Neural progenitor cell (in vitro differentiated cells): ENCODE data around the gene SWI5. TPM values are rescaled to one million over a fixed set of nuclear protein-coding genes. Genes with fewer than 3 reads are reported as not detected.

Experiments
- DNase-seq: peaks from one replicate; pipeline ENCODE4 v3.0.0-alpha.2; 2016; ENCODE audit warnings: low spot score
- H2AFZ ChIP-seq: fragments of 200-600 bp; sonication (generic); replicated peaks from 2 replicates; pipeline ENCODE4 v1.6.1; 2016; ENCODE audit warnings: antibody characterized with exemption
- H3F3A ChIP-seq: fragments of 200-600 bp; sonication (generic); 2 replicates; pipeline ENCODE4 v1.6.1; 2016; ENCODE audit warnings: antibody characterized with exemption, low read depth
- H3K27ac ChIP-seq: fragments of 200-600 bp; sonication (generic); 2 replicates; pipeline ENCODE4 v1.5.1; 2016; ENCODE audit warnings: mild to moderate bottlenecking
- H3K27me3 ChIP-seq: fragments of 200-600 bp; sonication (generic); 2 replicates; pipeline ENCODE4 v1.6.1; 2016; ENCODE audit warnings: mild to moderate bottlenecking, moderate library complexity
- H3K36me3 ChIP-seq: fragments of 200-600 bp; sonication (generic); 2 replicates; pipeline ENCODE4 v1.5.1; 2016
- H3K4me1 ChIP-seq: fragments of 200-600 bp; sonication (generic); 2 replicates; pipeline ENCODE4 v1.6.1; 2016; ENCODE audit warnings: mixed run types
- H3K4me2 ChIP-seq: fragments of 200-600 bp; sonication (generic); 2 replicates; pipeline ENCODE4 v1.6.1; 2016
- H3K4me3 ChIP-seq: fragments of 200-600 bp; sonication (generic); 2 replicates; pipeline ENCODE4 v1.5.1; 2016
- H3K79me2 ChIP-seq: fragments of 200-600 bp; sonication (generic); 2 replicates; pipeline ENCODE4 v1.6.1; 2016; ENCODE audit warnings: low read depth
- H3K9ac ChIP-seq: fragments of 200-600 bp; sonication (generic); 2 replicates; pipeline ENCODE4 v1.6.1; 2016
- H3K9me3 ChIP-seq: fragments of 200-600 bp; sonication (generic); 2 replicates; pipeline ENCODE4 v1.5.1; 2016; ENCODE audit warnings: low read depth
- H4K20me1 ChIP-seq: fragments of 200-600 bp; sonication (generic); 2 replicates; pipeline ENCODE4 v1.6.1; 2016; ENCODE audit warnings: low read depth
- H3K27ac Mint-ChIP-seq: 3 replicates; pipeline ENCODE4 v1.8.0; 2021; ENCODE audit warnings: mixed read lengths
- H3K27me3 Mint-ChIP-seq: 2 replicates; pipeline ENCODE4 v1.8.0; 2022; ENCODE audit warnings: low read depth, mild to moderate bottlenecking, inconsistent platforms, moderate library complexity, mixed read lengths; ENCODE audit not compliant: insufficient read depth
- H3K36me3 Mint-ChIP-seq: 3 replicates; pipeline ENCODE4 v1.8.0; 2021; ENCODE audit warnings: mixed read lengths
- H3K4me1 Mint-ChIP-seq: 3 replicates; pipeline ENCODE4 v1.8.0; 2021; ENCODE audit warnings: mixed read lengths
- H3K4me3 Mint-ChIP-seq: 3 replicates; pipeline ENCODE4 v1.8.0; 2021; ENCODE audit warnings: mild to moderate bottlenecking, moderate library complexity, mixed read lengths
- H3K9me3 Mint-ChIP-seq: 3 replicates; pipeline ENCODE4 v1.8.0; 2020; ENCODE audit warnings: mixed read lengths
- CTCF ChIP-seq: fragments of 200-600 bp; sonication (generic); IDR thresholded peaks from 2 replicates; pipeline ENCODE4 v1.5.1; 2017; ENCODE audit warnings: antibody characterized with exemption, mild to moderate bottlenecking
- EZH2 ChIP-seq: fragments of 200-600 bp; sonication (generic); IDR thresholded peaks from 2 replicates; pipeline ENCODE4 v1.6.1; 2017; ENCODE audit warnings: antibody characterized with exemption, mild to moderate bottlenecking, moderate library complexity
- EZH2phosphoT487 ChIP-seq: fragments of 200-600 bp; sonication (generic); IDR thresholded peaks from 2 replicates; pipeline ENCODE4 v1.6.1; 2017; ENCODE audit warnings: antibody characterized with exemption
- total RNA-seq: library from RNA; depleted of rRNA; stranded (reverse); fragments of >200 nt; gene quantifications from 2 replicates; pipeline ENCODE4 v1.2.3, GENCODE V29; 2015; ENCODE audit warnings: low replicate concordance

Gene SWI5
- total RNA-seq, 1 donor from 2014 or later: 15.0 TPM

DNA sequence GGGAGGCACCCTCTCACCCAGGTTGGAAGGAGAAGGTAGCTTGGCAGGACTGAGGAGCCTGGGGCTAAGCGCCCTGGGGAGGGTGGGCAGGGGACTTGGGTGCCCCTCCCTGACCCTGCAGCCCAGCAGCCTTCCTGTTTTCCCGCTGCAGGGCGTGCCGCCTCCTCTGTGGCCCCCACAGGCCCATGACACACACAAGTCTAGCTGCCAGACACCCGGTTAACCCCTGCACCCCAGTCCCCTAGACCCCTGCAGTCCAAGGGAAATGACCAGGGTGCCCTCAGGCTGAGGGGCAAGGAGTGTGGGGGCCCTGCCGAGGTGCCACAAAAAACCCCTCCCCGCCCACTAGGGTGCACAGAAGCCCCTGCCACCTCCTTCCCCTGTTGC is 33.3 kb upstream of the SWI5 start:
- Mint-ChIP-seq H3K27ac (no peak overlapping the region), H3K27me3 (peaks cover 14% of the 10 kb centered on the region), H3K9me3 (no peaks in the 10 kb centered on the region), H3K4me3 (no peak overlapping the region), H3K36me3 (peaks cover 12% of the 10 kb centered on the region), H3K4me1 (peaks cover 31% of the 10 kb centered on the region)
- H3K4me1 ChIP-seq: peaks cover 8% of the 10 kb centered on the region
- no peak overlapping the region for H3K9ac ChIP-seq
- H3K4me2 ChIP-seq: no peak overlapping the region
- H4K20me1 ChIP-seq: no peaks in the 10 kb centered on the region
- no peak for DNase-seq
- H3K9me3 ChIP-seq: no peaks in the 10 kb centered on the region
- no peak overlapping the region for H2AFZ ChIP-seq
- no peak overlapping the region for H3K4me3 ChIP-seq
- H3F3A ChIP-seq: no peaks in the 10 kb centered on the region
- no peak for TF ChIP-seq EZH2phosphoT487
- TF ChIP-seq CTCF: no peak
- no peak for TF ChIP-seq EZH2
- H3K27me3 ChIP-seq: no peaks in the 10 kb centered on the region
- no peaks in the 10 kb centered on the region for H3K36me3 ChIP-seq
- no peak overlapping the region for H3K27ac ChIP-seq
- H3K79me2 ChIP-seq: no peaks in the 10 kb centered on the region

GRCh38 chr9:128243215-128244018 is 32.7 kb upstream of the SWI5 start:
- no peaks in the 10 kb centered on the region for H4K20me1 ChIP-seq
- DNase-seq: no peak
- no peak overlapping the region for H3K4me3 ChIP-seq
- H3K27me3 ChIP-seq: no peaks in the 10 kb centered on the region
- Mint-ChIP-seq H3K36me3 (peaks cover 12% of the 10 kb centered on the region), H3K27ac (peak overlapping the region; percentile 9), H3K4me3 (peak overlapping the region; percentile 31), H3K27me3 (peaks cover 14% of the 10 kb centered on the region), H3K9me3 (no peaks in the 10 kb centered on the region), H3K4me1 (peaks cover 31% of the 10 kb centered on the region)
- no peaks in the 10 kb centered on the region for H3K79me2 ChIP-seq
- H3F3A ChIP-seq: no peaks in the 10 kb centered on the region
- H3K9ac ChIP-seq: no peak overlapping the region
- H3K4me1 ChIP-seq: peaks cover 8% of the 10 kb centered on the region
- no peak overlapping the region for H3K4me2 ChIP-seq
- no peak for TF ChIP-seq CTCF
- no peak overlapping the region for H2AFZ ChIP-seq
- no peak overlapping the region for H3K27ac ChIP-seq
- H3K36me3 ChIP-seq: no peaks in the 10 kb centered on the region
- no peaks in the 10 kb centered on the region for H3K9me3 ChIP-seq

GRCh38 chr9:128244091-128244836 is 31.8 kb upstream of the SWI5 start:
- Histone ChIP-seq H3K79me2 (no peaks in the 10 kb centered on the region), H3K36me3 (no peaks in the 10 kb centered on the region), H3K4me1 (peaks cover 8% of the 10 kb centered on the region), H3K4me3 (no peak overlapping the region), H3K9me3 (no peaks in the 10 kb centered on the region), H3K27me3 (peaks cover 3% of the 10 kb centered on the region), H4K20me1 (no peaks in the 10 kb centered on the region), H2AFZ (no peak overlapping the region), H3K27ac (no peak overlapping the region), H3K4me2 (peak overlapping the region; percentile 32), H3F3A (peaks cover 2% of the 10 kb centered on the region), H3K9ac (no peak overlapping the region)
- Mint-ChIP-seq H3K27me3 (peaks cover 13% of the 10 kb centered on the region), H3K9me3 (no peaks in the 10 kb centered on the region), H3K4me1 (peaks cover 31% of the 10 kb centered on the region), H3K36me3 (peaks cover 9% of the 10 kb centered on the region), H3K4me3 (peak overlapping the region; percentile 31), H3K27ac (peak overlapping the region; percentile 57)
- no peak for TF ChIP-seq CTCF
- no peak for TF ChIP-seq EZH2phosphoT487
- TF ChIP-seq EZH2: no peak
- no peak for DNase-seq
